Stimulated activated CD8-positive, alpha-beta memory T cell treated with anti-CD3 and anti-CD28 coated beads, Interleukin-15, amount 100 ng/mL, for 1 hour (primary cell): Measurements from ENCODE around the gene DHX16.
A peak's percentile ranks its signal among the peaks of the same experiment; 100 is the strongest.
"Not testable (repeated sequence)": the region's sequence is repeated elsewhere in the genome, so short reads cannot be mapped to it uniquely, and the experiment has no call there.

Source experiments
- DNase-seq: peaks from one replicate; pipeline ENCODE4 v3.0.0-alpha.2; 2020; ENCODE audit warnings: low read depth

The DHX16 gene

DNA sequence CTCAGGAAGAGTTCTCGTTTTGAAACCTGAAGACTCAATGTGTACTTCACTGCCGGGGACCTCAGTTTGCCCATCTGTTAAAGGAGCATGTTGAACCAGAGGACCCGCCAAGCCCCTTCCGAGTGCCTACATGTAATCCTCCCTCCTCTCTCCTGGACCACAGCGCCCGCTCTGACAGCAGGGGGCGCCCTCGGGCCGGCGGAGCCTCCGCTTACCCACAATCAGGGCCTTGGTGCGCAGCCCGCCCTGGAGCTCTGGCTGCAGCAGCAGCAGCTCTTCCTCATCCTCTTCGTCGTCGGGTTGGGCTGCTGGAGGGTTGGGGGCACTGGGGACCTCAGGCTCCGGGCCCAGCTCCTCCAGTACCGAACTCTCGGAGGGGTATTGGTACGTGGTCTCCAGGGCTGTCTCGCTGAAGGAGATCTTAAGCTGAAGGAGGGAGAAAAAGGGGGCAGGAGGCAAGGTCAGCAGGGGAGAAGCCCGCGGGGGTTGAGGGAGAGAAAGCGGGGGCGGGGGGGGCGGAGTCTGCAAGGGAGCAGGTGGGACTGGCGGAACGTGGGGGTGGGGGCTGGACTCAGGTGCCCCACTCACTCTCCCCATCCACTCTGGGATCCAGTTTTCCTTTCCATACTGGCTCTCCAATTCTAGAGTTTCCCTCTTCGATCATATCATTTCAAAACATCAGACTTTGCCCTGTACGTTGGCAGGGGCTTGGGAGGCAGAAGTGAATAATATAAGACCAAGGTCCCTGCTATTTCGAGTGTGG lies 6.3 kb upstream of the DHX16 start:
- DNase-seq: peak; percentile 85

DNA sequence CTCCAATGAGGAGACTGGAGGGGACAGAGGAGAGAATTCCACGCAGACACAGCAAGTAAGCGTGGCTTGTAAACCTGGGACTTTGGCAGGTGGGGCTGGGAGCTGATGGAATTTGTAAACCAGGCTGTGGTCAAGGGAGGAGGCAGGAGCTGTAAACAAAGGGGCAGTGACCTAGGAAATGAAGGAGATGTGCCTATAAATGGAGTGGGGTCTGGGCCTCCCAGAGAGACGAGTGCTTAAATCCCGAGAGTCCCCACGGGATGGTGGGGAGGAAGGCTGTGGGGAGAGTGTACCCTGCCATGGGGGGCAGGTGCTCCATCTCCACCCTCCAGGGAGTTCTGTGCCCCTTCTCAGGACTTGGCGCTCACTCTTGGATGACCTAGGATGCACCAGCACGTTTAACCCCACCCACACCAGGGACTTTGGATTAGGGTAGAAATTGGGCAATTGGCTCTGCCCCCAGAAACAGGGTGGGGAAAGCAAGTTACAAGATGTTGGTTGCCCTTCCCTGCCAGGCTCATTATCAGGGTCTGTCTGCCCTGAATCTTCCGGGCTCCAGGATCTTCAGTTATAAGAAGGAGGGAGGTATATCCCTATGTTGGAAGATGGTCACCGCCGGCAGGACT lies 4.0 kb upstream of the DHX16 start:
- no peak for DNase-seq

DNA sequence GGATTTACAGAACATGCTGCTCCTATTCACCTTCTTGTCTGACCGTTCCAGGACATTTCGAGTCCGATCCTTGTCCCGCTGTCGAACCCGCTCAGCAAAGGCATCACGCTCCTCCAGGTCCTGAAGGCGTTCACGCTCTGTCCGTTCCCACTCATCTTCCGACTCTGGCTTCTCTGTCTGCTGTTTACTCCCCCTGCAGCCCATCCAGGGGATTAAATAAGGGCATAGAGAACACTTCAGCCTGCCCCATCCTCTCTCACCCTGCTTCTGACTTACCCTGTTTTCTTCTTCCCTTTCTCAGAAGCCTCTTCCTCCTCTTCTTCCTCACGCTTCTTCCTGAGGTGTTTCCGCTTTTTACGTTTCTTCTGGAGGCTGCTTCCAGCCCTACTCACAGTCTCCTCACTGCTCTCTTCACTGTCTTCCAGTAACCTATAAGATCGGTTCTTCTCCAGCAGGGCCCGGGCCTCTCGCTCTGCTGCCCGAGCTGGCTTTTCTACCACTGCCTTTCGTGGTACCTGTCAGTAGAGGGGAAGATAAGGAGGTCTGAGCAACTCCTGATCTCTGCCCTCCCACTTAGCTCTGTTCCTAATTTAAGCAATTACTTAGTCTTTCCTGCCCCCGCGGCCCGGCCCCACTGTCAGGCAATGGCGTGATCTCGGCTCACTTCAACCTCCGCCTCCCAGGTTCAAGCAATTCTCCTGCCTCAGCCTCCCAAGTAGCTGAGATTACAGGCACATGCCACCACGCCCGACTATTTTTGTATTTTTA lies 1.9 kb downstream of the DHX16 start:
- DNase-seq: no peak

DNA sequence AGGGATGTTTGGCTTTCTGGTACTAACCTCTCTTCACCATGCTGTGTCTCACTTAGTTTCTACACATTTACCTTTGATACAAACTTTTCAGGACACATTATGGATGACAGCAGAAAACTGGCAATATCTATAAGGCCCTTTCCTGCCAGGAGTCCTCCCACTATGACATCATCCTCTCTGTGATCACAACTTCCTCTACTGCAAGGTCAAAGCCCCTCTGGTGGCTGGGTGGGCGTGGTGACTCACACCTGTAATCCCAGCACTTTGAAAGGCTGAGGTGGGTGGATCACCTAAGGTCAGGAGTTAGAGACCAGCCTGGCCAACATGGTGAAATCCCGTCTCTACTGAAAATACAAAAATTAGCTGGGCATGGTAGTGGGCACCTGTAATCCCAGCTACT lies 6.5 kb downstream of the DHX16 start:
- not testable (repeated sequence) for DNase-seq

DNA sequence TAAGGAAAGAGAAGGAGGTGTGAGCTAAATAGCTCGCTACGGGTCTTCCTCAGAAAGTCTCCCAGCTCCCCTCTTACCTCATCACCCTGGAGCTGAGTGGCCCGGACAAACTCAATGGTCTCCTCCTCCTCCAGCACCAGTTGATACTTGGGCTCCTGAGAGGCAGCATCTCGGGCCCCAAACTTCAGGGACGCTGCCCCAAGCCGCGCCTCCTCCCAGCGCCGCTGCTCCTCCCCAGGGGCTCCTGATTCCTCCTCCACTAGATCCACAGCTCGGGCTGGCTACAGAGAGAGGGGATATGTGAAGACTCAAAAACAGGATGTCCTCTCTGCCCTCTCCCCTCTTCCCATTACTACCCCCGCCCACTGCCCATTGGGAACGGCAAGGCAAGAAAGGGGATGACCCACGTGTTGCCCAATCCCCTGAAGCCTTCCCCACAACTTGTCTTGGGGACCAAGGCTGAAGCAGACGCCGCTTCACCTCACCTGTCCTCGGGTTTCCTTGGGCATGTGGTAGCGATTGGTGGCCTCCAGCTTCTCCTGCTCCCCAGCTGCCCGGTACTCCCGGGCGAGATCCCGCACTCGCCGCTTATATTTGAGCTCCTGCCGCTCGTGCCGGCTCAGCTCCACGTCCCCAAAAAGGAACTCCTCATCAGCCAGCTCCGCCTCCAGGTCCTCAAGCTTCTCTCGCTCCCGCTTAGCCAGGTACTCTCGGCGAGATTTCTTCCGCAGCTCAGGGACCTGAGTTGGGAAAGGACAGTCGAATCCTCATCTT lies 7.6 kb downstream of the DHX16 start:
- no peak for DNase-seq

DNA sequence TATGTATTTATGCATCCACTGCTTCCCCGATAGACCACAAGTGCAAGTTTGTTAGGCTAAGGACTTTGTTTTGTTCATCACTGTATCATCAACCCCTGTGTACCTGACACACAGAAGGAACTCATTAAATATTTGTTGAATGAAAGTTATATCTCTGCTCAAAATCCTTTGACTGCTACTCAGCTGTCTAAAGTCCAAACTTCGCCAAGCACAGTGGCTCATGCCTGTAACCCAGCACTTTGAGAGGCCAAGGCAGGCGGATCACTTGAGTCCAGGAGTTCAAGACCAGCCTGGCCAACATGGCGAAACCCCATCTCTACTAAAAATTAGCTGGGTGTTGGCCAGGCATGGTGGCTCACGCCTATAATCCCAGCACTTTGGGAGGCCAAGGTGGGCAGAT lies 14.9 kb downstream of the DHX16 start:
- DNase-seq: not testable (repeated sequence)

DNA sequence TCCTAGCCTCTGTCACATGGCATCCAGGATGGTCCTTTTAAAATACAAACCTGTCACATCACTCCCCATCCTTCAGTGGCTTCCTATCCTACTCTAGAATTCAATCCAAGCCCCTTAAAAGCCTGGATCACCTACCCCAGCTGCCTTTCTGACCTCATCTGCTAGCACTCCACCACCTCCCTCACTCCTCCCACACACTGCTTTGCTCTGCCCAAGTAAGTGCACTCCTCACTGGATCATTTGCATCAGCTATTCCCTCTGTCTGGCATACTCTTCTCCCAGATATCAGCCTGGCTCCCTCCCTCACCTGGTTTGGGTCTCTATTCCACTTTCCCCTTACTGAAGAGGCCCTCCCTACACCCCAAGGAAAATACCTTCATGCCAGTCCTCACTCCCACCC lies 15.4 kb downstream of the DHX16 start:
- no peak for DNase-seq

DNA sequence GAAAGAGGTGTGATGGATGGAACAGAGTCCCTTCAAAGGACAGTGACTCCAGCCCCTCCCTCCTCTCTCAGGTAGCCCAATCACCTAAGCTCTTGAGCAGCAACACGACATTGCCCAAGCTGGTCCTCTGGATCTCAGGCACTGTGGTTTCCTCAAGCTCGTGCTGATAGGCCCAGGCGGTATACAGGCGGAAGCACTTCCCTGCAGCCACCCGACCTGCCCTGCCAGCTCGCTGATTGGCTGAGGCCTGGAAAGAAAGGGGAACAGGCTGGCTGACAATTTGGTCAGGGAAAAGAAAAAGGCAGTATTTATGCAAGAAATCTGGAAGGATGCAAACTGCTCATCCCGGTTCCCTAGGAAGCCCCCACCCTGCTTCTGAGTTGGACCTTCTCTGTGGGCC lies 16.3 kb downstream of the DHX16 start:
- no peak for DNase-seq

DNA sequence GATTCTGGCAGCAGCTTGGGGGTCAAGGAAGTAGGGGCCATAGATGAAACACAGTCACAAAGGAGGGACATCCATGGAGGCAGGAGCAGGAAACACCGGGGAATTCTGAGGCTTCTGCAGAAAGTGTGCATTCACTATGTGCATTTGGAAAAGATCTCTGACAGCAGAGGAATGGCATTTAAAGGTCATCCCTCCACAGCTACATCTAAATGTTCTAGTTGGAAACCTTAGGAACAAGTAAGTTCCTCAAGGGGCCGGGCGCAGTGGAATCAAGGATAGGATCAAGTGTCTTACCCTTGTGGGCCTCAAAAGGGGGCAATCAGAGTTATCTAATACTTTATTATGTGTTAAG lies 17.1 kb downstream of the DHX16 start:
- DNase-seq: no peak

DNA sequence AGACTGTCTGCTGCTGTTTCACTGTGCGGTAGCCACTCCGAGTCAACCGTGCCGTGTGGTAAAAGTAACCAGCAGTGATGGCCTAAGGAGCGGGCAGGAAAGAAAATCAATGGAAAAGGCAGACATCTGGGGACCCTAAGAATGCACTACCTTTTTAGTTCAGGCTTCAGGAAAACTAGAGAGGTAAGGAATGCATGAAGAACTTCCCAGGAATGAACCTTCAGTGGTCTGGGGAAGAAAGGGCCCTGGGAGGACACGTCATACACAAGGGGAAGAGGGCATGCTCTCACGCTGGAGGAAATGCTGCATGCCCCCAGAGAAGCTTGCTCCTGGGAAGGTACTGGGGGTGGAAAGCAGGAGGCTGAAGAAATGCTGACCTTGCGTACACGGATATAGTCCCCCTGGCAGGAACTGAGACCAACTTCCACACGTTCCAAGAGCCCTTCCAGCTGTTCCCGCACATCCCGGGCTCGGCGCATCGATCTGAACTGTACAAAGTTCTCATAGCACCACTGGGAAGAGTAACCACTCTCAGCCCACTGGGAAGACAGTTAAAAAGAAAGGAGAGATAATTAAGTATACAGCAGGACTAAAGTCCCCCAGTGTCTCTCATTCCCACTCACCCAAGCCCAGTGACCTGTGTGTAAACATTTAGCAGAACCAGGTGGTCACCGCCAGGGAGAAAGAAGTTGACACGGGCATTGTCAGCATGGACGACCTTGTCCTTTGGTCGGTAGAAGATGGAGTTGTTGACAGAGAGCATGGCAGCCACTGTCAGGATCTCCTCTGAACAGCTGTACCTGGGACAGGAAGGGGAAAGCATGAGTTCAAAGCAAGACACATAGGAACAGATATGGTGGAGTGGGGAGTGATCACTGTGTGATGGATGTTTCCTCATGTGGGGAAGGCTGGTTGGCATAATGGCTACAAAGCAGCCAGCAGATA lies 17.7 kb downstream of the DHX16 start:
- no peak for DNase-seq

DNA sequence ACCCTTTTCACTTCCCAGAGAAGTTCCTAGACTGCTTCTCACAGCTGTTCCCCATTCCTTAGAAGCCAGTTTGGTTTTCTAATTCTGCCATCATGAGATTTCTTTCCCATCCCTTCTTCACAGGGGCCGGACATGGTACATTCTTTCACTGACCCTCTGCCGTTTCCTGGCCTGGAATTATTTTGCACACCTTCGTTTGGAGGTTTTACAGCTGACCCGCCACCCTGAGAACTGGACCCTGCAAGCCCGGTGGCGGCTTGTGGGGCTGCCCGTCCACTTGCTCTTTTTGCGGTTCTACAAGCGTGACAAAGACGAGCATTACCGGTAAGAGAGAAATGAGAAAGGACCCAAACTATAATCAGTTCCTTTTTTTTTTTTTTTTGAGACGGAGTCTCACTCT lies 21.7 kb downstream of the DHX16 start:
- DNase-seq: no peak

DNA sequence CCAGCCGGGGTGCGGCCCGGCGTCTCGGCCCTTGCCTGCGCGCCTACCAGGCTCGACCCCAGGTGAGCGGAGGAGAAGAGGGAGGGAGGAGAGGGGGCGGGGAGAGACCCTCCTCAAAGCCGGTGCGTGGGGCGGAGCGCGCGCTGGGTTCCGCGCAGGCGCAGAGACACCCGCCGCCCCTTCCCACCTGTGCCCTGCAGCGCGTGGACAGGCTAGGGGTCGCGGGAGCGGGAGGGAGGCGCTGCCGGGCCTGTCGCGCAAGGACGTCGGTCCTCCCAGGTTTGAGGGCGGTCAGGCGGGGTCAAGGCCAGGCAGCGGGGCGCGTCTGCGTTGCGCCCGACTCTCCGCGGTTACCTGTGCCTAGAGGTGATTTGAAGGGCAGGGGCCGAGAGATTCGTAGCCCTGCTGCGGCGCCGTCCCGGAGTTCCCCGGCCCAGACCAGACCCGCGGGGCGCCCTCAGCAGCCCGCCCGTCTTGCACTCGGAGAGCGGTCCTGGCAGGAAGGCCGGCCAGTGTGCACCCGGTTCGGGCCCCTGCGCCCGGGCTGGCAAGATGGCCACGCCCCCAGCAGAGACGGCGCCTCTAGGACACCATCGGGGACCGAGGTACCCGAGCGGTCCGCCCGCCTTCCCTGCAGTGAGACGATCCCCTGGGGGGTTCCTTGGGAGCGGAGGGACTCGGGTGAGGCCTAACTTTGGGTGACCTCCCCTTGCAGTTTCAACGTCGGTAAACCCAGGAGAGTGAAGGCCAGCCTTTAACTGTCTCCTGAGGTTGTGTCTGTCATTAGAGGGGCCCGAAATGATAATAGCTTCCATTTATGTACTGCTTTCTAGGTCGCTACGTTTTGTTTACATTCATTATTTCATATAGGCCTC lies 25.3 kb downstream of the DHX16 start:
- peak; percentile 54 for DNase-seq

DNA sequence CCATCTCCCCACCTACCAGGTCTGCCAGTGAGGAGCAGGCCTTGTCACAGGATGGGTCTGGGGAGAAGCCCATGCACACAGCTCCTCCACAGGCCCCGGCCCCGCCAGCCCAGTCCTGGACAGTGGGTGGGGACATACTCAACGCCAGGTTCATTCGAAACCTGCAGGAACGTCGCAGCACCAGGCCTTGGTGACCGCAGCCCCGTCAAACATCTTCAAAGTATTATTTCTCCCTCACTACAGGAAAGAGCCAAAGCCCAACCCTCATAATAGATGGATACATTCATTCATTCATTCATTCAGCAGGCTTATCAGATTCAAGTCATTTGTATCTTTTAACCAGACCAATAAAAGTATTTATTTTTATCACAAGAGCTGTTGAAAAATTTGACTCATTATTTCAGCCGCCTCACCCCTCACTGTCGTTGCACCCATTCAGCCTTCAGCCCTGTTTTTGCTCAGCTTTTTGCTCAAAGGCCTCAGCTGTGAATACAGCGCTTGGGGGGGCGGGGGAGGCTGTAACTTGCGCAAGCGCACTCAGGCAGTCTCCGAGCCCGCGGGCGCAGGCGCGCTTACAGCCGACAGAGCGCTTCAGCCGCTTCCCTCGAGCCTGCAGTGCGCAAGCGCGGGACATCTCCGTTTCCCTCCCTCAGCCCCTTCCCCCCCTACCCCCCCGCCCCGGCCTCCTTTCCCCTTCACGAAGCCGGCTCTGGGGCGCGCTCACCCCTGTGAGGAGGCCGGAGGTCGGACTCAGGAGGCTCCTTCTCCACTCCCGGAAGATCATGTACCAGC lies 26.2 kb downstream of the DHX16 start, which contains the start of gene C6orf136:
C6orf136 (plus strand) TSS at position 684 of the 792 bp plus-strand sequence; CDS start at position 783, 99 bp downstream.
- peak; percentile 82 for DNase-seq

DNA sequence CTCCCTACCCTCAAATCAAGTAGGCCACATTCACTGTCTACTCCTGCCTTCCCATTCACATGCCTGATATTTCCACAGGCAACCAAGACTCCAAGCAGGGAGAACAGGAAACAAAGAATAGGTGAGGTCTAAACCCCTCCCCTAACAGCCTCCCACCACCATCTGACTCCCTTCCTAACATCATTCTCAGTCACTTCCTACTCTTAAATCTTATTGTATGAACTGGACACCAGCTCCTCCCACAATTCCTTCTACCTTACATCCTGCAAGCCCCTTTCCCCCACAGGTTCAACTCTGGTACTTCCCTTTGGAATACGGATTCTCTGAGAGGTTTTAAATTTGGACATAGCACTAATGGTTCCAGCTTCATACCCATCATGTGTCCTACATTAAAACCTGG lies 26.8 kb downstream of the DHX16 start:
- DNase-seq: no peak

DNA sequence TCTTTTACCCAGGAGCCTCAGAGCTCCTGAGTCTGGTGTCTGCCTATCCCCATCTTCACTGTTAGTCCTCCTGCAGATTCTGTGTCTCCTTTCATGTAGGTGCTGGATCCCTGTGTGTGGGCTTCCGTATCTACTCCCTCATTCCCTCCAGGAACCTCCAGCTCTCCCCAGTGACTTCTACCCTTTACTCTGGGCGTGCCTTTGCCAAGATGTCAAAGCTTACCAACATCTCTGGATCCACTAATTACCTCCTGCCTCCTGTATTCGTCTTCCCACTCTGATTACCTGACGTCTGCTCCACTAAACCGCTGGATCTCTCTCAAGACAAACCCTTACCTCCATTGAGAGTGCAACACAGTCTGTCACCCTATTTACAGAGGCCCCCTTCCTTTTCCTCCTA lies 28.0 kb downstream of the DHX16 start:
- no peak for DNase-seq

DNA sequence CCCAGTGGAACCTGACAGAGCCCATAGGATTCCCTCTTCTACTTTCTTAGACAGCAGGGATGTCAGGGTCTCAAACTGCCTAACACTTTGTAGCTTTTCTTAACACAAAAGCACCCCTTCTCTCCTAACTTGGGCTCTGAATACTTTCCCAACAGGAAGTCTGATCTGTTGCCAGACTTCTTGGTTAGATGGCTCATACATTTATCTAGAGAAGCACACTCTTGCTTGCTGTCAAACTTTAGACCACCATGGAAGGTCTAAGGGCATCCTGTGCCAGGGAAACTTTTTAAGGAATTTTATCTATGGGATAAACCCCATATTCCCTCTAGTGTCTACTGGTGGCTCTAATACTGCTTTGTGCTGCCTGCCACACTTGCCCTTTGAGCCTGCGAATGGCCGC lies 29.1 kb downstream of the DHX16 start:
- no peak for DNase-seq

DNA sequence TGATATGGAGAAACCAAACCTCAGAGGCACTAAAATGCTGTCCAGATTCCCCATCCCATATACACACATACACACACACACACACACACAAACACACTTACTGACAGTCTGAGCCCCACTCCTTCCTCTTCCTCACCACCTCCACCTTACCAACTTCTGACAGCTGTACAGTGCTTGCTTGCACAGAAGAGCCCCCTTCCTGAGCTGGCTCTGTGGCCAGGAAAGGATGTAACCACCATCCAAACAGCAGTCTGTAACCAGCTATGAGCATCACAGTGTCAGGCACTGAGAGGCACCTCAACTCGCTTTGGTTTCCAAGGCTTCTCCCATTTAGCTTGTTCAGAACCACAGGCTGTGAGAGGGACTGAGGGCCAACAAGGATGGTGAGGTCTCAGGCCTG lies 31.8 kb downstream of the DHX16 start:
- DNase-seq: no peak

DNA sequence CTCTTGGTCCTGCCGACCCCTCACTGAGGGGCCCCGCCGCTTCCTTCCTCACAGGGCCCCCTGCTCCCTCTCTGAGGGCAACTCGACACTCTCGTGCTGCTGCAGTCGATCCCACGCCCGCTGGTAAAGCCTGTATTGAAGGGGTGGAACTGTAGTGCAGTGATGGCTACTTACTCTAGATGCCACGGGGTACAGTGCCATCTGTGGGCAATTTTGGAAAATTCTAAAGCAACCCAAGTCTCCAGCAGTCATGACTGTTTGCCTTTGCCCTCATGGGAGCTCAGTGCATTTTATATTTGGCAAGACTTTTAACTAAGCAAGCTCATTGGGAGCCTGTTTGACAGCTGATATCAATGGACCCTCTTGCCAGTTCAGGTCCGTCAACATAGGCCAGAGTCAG lies 32.3 kb downstream of the DHX16 start:
- no peak for DNase-seq

DNA sequence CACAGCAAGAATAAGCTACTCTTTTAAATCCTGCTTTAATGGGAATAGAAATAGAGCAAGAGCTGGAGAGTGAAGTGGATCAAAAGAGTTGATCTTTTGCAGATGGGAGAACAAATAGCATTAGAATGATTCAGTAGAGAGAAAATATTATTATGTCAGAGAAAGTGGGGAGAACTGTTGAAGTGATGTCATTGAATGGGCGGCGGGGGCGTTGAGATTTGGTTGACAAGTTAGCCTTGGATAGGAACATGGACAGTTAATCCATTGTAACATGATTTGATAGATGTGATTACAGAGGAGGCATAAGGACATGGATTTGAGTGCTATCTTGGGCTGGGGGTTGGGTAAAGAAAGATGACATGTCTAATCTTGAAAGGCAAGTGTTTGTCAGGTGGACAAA lies 37.0 kb downstream of the DHX16 start:
- DNase-seq: no peak
